IPS-20b (cell line): Measurements from ENCODE around the gene PRPF40B.
A peak's percentile ranks its signal among the peaks of the same experiment; 100 is the strongest.

Experiments used
- H3K27ac ChIP-seq: one replicate; pipeline ENCODE4 v1.5.1; 2013; ENCODE audit warnings: low read length
- H3K27me3 ChIP-seq: 2 replicates; pipeline ENCODE4 v1.6.1; 2013; ENCODE audit warnings: mild to moderate bottlenecking, low read length, inconsistent platforms; ENCODE audit not compliant: insufficient read depth
- H3K36me3 ChIP-seq: 2 replicates; pipeline ENCODE4 v1.6.1; 2013; ENCODE audit warnings: low read depth, mild to moderate bottlenecking, inconsistent platforms, low read length, moderate library complexity; ENCODE audit not compliant: insufficient read depth
- H3K4me1 ChIP-seq: 2 replicates; pipeline ENCODE4 v1.6.1; 2013; ENCODE audit warnings: mild to moderate bottlenecking, control low read depth, inconsistent platforms, low read length, moderate library complexity; ENCODE audit not compliant: insufficient read depth
- H3K4me3 ChIP-seq: 2 replicates; pipeline ENCODE4 v1.5.1; 2013; ENCODE audit warnings: mild to moderate bottlenecking, low read length, inconsistent platforms
- H3K9ac ChIP-seq: 2 replicates; pipeline ENCODE4 v1.6.1; 2013; ENCODE audit warnings: low read depth, mild to moderate bottlenecking, inconsistent platforms, low read length, moderate library complexity
- H3K9me3 ChIP-seq: 2 replicates; pipeline ENCODE4 v1.6.1; 2013; ENCODE audit warnings: mild to moderate bottlenecking, low read depth, low read length, inconsistent platforms; ENCODE audit not compliant: insufficient read depth

The PRPF40B gene

DNA sequence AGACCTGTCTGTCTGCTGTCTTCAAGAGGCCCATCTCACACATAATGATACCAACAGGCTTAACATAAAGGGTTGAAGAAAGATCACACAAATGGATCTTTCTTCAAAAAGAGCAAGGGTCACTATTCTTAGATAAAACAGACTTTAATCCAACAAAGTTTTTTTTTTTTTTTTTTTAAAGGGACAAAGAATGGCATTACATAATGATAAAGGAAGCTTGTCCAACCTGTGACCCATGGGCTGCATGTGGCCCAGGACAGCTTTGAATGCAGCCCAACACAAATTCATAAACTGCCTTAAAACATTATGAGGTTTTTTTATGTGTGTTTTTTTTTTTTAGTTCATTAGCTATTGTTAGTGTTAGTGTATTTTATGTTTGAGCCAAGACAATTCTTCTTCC lies 11.2 kb upstream of the PRPF40B start:
- no peak overlapping the region for H3K27ac ChIP-seq
- H3K9me3 ChIP-seq: no peaks in the 10 kb centered on the region
- H3K36me3 ChIP-seq: no peaks in the 10 kb centered on the region
- peaks cover 3% of the 10 kb centered on the region; the same call in 1 of the 2 replicates for H3K27me3 ChIP-seq
- no peaks in the 10 kb centered on the region for H3K4me1 ChIP-seq
- H3K4me3 ChIP-seq: no peak overlapping the region
- H3K9ac ChIP-seq: no peak overlapping the region

DNA sequence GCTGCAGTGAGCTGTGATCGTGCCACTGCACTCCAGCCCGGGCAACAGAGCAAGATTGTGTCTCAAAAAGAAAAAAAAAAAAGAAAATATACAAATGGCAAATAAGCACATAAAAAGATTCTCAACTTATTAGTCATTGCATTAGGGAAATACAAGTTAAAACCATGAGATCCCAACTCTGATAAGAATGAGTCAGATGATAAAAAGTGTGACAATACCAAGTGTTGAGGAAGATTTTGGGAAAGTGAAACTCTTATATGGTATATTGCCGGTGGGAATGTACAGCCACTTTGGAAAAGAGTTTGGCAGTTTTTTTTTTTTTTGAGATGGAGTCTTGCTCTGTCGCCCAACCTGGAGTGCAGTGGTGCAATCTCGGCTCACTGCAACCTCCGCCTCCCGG lies 7.6 kb upstream of the PRPF40B start:
- no peak overlapping the region for H3K27ac ChIP-seq
- peaks cover 5% of the 10 kb centered on the region; the same call in 1 of the 2 replicates for H3K4me1 ChIP-seq
- H3K36me3 ChIP-seq: no peaks in the 10 kb centered on the region
- no peaks in the 10 kb centered on the region for H3K9me3 ChIP-seq
- peaks cover 11% of the 10 kb centered on the region; the same call in 1 of the 2 replicates for H3K27me3 ChIP-seq
- no peak overlapping the region for H3K9ac ChIP-seq
- no peak overlapping the region for H3K4me3 ChIP-seq

DNA sequence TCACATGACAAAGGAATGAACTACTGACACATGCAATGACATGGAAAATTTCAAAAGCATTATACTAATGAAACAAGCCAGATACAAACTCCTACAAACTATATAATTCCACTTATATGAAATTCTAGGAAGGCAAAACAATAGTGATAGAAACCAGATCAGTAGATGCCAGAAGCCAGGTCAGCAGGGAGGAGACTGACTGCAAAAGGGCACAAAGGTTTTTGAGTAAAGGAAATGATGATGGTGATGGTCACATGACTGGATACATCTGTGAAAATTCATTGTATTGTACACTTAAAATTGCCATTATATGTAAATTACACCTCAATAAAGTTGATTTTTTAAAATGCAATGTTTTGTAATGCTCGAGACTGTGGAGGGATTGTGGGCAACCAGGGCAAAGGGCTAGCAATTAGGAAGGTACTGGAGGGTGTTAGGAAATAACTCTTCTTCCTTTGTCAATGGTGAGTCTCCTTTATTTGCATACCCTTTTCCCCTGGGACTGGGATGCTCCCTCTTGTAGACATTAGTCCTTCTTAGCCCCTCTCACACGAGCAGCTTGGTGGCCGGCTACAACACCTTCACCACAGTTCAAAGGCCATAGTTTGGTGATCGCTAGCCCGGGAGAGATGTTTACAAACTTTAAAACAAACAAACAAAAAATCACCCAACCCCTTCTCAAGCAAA lies 6.7 kb upstream of the PRPF40B start:
- Histone ChIP-seq H3K27ac (no peak overlapping the region), H3K9ac (no peak overlapping the region), H3K27me3 (peaks cover 20% of the 10 kb centered on the region; the same call in 1 of the 2 replicates), H3K4me1 (peaks cover 9% of the 10 kb centered on the region), H3K9me3 (no peaks in the 10 kb centered on the region), H3K36me3 (no peaks in the 10 kb centered on the region), H3K4me3 (no peak overlapping the region)

DNA sequence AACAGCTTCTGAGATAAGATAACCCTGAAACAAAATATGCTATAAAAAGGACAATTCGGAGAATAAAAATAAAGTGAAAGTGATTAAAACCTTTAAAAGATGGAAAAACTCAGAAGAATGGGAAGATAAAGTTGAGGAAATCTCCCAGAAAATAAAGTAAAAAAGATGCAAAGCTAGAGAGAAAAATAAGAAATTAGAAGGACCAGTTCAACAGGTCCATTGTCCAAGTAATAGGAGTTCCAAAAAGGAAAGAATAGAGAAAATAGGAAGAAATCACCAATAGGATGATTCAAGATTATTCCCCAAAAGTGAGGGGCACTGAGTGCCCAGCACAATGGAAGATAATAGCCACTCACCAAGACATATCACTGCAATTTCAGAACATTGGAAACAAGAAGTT lies 4.8 kb upstream of the PRPF40B start:
- peaks cover 10% of the 10 kb centered on the region for H3K4me1 ChIP-seq
- no peak overlapping the region for H3K27ac ChIP-seq
- peaks cover 28% of the 10 kb centered on the region; the same call in 1 of the 2 replicates for H3K27me3 ChIP-seq
- H3K4me3 ChIP-seq: no peak overlapping the region
- no peak overlapping the region for H3K9ac ChIP-seq
- no peaks in the 10 kb centered on the region for H3K36me3 ChIP-seq
- no peaks in the 10 kb centered on the region for H3K9me3 ChIP-seq

DNA sequence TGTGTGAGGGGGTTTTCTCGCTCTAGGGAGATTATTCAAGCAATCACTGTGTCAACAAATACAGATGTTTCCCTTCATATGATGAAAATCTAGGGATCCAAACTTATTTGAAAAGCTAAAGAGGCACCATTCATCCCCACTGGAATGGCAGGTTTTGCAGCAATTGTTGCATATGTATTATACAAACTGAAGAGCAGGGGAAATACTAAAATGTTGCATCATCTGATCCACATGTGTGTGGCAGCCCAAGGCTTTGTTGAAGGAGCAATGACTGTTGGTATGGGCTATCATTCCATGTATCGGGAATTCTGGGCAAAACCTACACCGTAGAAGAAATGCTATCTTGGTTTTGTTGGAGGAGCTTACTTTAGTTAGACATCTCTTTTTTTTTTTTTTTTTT lies 4.1 kb upstream of the PRPF40B start:
- H3K36me3 ChIP-seq: no peaks in the 10 kb centered on the region
- H3K9ac ChIP-seq: no peak overlapping the region
- no peak overlapping the region for H3K27ac ChIP-seq
- peaks cover 10% of the 10 kb centered on the region for H3K4me1 ChIP-seq
- peaks cover 28% of the 10 kb centered on the region; the same call in 1 of the 2 replicates for H3K27me3 ChIP-seq
- no peaks in the 10 kb centered on the region for H3K9me3 ChIP-seq
- no peak overlapping the region for H3K4me3 ChIP-seq

DNA sequence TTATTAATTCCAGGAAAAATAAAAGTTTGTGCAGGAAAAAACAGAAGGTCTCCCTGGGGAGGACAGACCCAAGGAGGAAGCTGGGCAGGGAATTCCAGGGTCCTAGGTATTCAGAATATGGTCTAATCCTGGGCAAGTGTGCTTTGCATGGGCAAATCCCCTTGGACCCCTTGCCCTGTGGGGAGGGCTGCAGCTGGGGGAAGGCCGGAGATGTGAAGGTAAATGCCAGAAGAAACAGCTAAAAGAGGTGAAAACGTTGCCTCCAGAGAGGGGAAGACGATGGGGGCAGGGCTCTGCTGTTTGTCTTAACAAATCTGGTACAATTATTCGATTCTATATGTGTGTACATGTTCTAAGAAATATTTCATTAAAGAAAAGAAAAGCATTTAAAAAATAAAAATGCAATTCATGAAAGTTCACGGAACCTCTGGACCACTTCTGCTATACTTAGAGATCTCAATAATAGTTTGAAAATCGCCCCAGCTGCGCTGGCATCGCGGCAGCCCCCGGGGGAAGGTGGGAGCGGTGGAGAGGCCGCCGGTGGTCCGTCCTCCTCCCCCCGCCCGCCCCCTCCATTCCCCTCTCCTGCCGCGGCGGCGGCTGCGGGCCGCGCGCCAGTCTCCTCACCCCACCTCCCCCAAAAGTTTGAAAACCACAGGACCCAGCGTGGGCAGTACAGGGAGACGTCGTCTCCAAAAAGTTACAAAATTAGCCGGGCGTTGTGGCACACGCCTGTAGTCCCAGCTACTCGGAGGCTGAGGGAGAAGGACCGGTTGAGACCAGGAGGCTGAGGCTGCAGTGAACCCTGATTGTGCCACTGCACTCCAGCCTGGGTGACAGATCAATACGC lies 1.5 kb upstream of the PRPF40B start:
- H3K4me3 ChIP-seq: peak overlapping the region; percentile 77
- no peaks in the 10 kb centered on the region for H3K36me3 ChIP-seq
- H3K9me3 ChIP-seq: no peaks in the 10 kb centered on the region
- peak overlapping the region; percentile 64 for H3K9ac ChIP-seq
- H3K4me1 ChIP-seq: peaks cover 10% of the 10 kb centered on the region
- H3K27me3 ChIP-seq: peaks cover 28% of the 10 kb centered on the region; the same call in 1 of the 2 replicates
- H3K27ac ChIP-seq: no peak overlapping the region

DNA sequence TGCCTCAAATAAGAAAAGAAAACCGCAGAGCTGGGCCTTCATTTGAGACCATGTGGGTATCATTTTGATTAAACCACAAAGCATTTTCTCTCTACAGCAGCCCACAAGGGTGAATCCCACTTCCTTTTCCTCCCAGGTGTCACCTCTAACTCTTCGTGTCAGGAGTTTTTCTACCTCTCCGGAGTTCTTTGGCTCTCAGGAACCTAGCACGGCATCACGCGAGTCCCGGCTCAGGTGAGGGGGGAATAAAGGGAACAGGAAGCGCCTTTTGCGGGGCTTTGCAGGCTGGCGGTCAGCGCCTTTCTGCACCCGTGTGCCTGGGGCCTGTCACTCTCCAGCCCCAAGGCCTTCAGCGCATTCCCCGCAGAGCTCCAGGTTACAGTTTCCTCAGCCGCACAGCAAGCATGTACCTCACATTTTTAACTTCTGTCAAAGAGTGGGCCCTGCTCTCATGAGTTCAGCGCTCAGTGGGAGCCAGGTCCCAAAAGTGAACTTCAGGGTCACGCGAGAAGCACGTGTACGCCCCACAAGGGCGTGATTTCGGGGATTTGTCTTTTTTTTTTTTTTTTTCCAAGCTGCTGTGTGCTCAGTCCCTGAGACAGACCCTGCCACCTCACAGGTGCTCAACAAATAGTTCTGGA lies 740 bp upstream of the PRPF40B start:
- peak overlapping the region; percentile 77 for H3K4me3 ChIP-seq
- peaks cover 10% of the 10 kb centered on the region for H3K4me1 ChIP-seq
- no peak overlapping the region for H3K27ac ChIP-seq
- peaks cover 28% of the 10 kb centered on the region; the same call in 1 of the 2 replicates for H3K27me3 ChIP-seq
- peak overlapping the region; percentile 64 for H3K9ac ChIP-seq
- H3K9me3 ChIP-seq: no peaks in the 10 kb centered on the region
- H3K36me3 ChIP-seq: no peaks in the 10 kb centered on the region

DNA sequence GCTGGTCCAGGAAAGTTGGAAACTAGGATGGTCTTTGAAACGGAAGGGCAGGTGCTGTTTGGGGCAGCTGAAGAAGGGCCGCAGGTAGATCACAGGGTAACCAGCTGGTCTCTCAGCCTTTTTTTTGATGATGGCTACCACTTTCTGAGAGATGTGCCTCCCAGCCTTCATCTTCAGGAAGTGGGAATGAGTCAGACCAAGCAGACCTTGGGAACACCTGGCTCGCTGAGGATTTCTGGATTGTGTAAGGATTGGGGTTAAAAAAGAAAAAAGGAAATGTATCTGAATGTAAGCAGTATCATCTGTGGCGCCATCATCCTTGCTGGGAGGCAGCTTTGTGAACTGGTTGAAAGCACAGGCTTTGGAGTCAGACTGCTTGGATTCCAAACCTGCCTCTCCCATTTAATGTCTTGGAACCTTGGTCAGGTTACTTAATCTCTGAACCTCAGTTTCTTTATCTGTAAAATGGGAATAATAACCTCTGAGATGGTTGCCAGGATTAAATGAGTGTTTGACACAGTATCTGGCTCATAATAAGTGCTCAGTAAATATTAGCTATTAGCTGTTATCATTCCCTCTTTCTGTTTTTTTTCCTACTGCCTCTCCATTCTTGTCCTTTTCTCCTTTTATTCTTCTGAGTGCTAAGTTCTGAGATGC lies 1.7 kb downstream of the PRPF40B start:
- no peaks in the 10 kb centered on the region for H3K36me3 ChIP-seq
- no peak overlapping the region for H3K4me3 ChIP-seq
- no peak overlapping the region for H3K27ac ChIP-seq

DNA sequence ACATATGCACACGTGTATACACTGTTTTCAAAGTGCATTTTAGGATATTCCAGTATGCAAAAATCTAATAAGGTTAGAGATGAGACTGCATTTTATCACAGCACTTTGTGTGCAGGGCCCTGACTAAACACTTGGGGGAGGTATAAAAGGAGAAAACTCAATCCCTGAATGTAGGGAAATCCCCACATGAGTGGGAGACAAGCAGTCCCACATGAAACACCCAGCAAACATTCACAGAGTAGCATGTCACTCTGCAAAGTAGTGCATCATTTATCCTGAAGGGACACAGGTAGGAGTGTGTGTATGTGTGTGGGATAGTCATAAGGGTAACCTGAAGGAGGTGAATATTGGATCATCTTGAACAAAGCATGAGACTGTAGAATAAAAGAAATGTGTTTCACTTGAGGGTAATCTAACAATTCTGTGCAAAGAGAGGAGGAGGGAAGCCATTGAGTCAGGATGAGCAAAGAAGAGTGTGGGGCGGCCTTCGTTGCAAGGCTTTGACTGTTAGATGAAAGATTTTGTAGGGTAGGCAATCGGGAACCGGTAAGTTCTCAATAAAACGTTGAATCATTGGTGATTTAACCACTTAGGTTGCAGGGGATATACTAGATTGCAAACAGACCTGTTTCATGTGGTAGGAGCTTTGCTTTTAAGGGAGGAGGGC lies 2.9 kb downstream of the PRPF40B start:
- H3K27me3 ChIP-seq: peaks cover 11% of the 10 kb centered on the region; the same call in 1 of the 2 replicates
- H3K27ac ChIP-seq: no peak overlapping the region
- peaks cover 4% of the 10 kb centered on the region; the same call in 1 of the 2 replicates for H3K4me1 ChIP-seq
- H3K9ac ChIP-seq: no peak overlapping the region
- no peak overlapping the region for H3K4me3 ChIP-seq
- H3K9me3 ChIP-seq: no peaks in the 10 kb centered on the region
- no peaks in the 10 kb centered on the region for H3K36me3 ChIP-seq

More for the DNA sequence above, 1.7 kb downstream of the PRPF40B start:
- H3K9ac ChIP-seq: no peak overlapping the region
- no peaks in the 10 kb centered on the region for H3K9me3 ChIP-seq
- H3K4me1 ChIP-seq: peaks cover 5% of the 10 kb centered on the region; the same call in 1 of the 2 replicates
- peaks cover 18% of the 10 kb centered on the region; the same call in 1 of the 2 replicates for H3K27me3 ChIP-seq

DNA sequence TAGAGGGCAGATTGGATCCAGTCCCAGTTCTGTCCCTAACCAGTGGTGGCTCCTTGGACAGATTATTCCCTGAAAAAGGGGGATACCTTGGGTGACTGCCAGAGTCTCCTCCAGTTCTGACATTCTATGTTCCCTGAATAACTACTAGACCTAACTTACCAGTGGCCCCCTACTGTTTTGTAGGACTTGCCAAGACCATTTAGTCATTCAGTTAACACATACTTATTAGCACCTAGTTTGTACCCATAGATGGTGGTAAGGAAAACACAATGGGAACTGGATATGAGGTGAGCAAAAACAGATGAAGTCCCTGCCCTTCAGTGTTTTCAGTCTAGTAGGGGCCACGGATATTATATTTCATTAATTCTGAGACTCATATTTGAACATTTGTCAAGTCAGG lies 3.5 kb downstream of the PRPF40B start:
- Histone ChIP-seq H3K27ac (no peak overlapping the region), H3K27me3 (peaks cover 6% of the 10 kb centered on the region; the same call in 1 of the 2 replicates), H3K36me3 (peaks cover 4% of the 10 kb centered on the region; the same call in 1 of the 2 replicates), H3K4me1 (no peaks in the 10 kb centered on the region; the same call in 1 of the 2 replicates), H3K9ac (no peak overlapping the region), H3K9me3 (no peaks in the 10 kb centered on the region), H3K4me3 (no peak overlapping the region)
